Measurements from ENCODE around the gene URB1. TPM values are rescaled to one million over a fixed set of nuclear protein-coding genes. Genes with fewer than 3 reads are reported as not detected.
"Not testable (repeated sequence)": the region's sequence is repeated elsewhere in the genome, so short reads cannot be mapped to it uniquely, and the experiment has no call there.

The URB1 gene
- polyA plus RNA-seq, 3 donors = 3.8 to 9.1 (median 4.0) TPM

DNA sequence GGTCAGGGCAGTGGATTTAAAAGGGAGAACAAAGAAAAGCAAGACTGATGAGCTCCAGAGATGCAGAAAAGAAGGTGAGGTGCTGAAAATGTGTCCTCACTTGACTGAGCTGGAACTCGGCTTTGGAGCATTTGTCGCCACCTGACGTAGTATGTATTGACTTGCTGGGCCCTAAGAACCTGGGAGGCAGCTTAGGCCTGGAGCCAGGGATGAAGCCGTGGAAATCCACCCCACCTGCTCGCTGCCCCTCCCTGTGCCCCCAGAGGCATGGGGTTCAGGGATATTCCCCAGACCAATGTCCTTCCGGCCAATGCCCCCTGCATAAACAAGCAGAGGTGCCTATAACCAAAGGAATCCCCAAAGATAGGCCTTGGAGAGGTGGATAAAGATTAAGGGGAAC, 79.8 kb downstream of the URB1 start:
- no peak overlapping the region for H3K27ac ChIP-seq (ENCODE audit: low read depth, low read length)
- 90 to 93% (median 92%) methylated on average over 6 of the region's 6 CpGs for WGBS, 3 donors

GRCh38 chr21:32312326-32312725, 80.5 kb downstream of the URB1 start:
- 84 to 93% (median 87%) methylated on average over 5 of the region's 5 CpGs for WGBS, 3 donors

DNA sequence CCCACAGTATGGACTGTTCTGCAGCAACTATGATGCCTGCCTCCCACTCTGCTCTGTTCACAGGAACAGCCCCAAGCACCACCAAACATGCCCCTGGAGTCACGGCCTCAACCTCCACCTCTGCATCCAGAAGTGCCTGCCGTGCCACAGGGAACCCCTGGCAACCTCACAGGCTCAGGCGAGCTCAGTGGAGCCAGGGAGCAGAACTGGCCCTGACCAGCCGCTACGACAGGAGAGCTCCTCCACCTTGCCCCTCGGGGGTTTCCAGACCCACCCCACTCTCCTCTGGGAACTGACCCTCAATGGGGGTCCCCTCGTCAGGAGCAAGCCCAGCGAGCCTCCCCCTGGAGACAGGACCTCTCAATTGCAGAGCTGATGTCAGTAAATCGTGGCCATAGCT, 81.2 kb downstream of the URB1 start:
- 94 to 98% (median 96%) methylated on average over 9 of the region's 9 CpGs for WGBS, 3 donors

More at GRCh38 chr21:32312326-32312725, 80.5 kb downstream of the URB1 start:
- no peak overlapping the region for H3K27ac ChIP-seq (ENCODE audit: low read depth, low read length)

GRCh38 chr21:32310976-32311375, 81.8 kb downstream of the URB1 start:
- 89 to 94% (median 89%) methylated on average over 9 of the region's 9 CpGs for WGBS, 3 donors
- H3K27ac ChIP-seq (ENCODE audit: low read depth, low read length) = not testable (repeated sequence)

More for the DNA sequence above, 81.2 kb downstream of the URB1 start:
- H3K27ac ChIP-seq (ENCODE audit: low read depth, low read length) = no peak overlapping the region

DNA sequence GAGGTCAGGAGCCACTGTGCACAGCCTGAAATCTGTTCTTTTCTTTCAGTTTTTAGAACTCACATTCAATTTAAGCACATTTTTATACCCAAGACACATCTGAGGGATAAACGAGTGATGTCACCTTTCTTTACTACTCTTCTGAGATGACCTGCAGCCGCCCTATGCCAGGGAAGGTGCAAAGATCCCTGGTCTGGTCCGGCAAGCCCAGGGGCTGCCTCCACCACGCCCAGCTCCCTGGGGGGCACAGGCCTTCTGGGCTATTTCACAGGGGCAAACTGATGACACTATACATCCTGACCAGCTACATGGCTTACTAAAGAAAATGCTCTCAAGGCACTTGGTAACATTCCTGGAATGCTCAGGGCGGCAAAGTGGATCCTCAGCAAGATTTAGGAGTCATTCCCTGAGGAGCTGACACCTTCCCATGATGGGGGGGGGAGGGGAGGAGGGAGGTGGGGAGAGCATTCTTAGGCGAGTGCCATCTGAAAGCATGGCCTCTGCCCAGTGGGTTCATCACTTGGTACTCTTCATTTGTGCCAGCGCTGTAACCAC, 82.8 kb downstream of the URB1 start:
- no peak overlapping the region for H3K27ac ChIP-seq (ENCODE audit: low read depth, low read length)
- 90 to 97% (median 92%) methylated on average over 7 of the region's 7 CpGs for WGBS, 3 donors

DNA sequence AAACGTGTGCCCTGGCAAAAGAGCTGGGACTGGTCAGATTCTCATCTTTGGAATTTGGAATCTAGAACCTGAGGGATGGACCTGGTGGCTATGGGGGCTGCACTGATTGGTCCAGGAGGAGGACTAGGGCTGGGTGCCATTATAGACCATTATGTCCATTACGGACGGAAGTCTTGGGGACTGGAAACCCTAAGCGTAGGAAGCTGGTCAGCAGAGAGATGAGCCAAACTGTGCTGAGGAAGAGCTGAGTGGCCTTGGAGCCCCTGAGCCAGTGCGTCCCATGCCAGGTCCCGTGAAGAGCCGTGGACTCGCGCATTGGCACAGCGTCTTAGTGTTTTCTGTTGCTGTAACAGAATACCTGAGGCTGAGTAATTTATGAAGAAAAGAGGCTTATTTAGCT, 84.1 kb downstream of the URB1 start:
- 97% methylated on average over 10 of the region's 10 CpGs for WGBS, 3 donors
- H3K27ac ChIP-seq (ENCODE audit: low read depth, low read length) = no peak overlapping the region

DNA sequence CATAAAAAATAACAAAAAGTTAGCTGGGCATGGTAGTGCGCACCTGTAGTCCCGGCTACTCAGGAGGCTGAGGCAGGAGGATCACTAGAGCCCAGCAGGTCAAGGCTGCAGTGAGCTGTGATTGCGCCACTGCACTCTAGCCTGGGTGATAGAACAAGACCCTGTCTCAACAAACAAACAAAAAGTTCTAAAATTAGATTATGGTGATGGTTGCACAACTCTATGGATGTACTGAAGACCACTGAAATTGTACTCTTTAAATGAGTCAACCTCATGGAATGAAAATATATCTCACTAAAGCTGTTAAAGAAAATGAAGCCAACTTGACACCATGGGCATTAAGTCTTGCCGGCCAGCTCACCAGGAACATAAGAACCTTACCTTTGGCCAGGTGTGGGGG, 85.1 kb downstream of the URB1 start:
- no peak overlapping the region for H3K27ac ChIP-seq (ENCODE audit: low read depth, low read length)
- WGBS, 3 donors = 93 to 99% (median 95%) methylated on average over 4 of the region's 4 CpGs

DNA sequence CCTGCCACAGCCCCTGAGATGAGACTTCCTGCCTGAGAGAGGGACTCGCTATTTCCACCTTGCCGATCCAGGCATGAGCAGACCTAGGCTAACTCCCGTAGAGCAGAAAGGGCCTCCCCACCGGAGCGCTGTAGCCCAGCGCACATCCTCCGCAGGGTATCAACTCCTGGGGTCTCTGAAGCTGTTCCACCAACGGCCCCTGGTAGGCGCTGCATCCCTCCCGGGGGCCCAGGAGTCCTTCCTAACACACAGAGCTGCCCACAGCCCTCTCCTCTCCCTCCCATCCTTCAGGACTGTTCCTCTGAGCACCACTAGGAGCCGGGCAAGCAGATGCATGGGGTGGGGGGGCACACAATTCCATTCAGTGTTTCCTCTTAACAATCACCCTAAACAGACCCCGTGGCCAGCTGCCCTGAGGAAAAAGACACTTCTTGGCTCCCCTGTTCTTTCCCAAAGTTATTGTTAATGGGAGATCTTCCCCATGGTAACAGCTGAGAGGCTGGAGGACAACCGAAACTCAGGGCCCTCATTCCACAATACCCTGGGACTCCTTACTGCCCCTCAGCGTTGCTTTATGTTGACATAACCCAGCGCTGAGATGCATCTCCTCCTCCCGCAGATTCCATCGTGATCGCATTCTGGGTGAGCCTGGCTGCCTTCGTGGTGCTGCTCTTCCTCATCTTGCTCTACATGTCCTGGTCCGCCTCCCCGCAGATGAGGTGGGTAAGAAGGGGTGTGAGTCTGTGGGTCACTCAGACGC, 86.6 kb downstream of the URB1 start:
- WGBS, 3 donors = 56 to 65% (median 65%) methylated on average over 22 of the region's 22 CpGs

DNA sequence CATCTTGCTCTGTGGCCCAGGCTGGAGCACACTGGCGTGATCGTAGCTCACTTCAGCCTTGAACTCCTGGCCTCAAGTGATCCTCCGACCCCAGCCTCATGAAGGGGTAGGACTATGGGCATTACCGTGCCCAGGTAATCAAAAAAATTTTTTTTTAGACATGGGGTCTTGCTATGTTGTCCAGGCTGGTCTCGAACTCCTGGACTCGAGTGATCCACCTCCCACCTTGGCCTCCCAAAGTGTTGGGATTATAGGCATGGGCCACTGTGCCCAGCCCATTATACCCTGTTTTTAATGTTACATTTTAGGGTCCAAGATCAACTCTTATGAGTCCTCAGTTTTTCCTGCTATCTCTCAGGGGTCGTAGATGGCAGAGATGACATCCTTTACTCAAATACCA, 87.8 kb downstream of the URB1 start:
- 95 to 97% (median 97%) methylated on average over 7 of the region's 7 CpGs for WGBS, 3 donors
- no peak overlapping the region for H3K27ac ChIP-seq (ENCODE audit: low read depth, low read length)

More for the DNA sequence above, 86.6 kb downstream of the URB1 start:
- no peak overlapping the region for H3K27ac ChIP-seq (ENCODE audit: low read depth, low read length)

DNA sequence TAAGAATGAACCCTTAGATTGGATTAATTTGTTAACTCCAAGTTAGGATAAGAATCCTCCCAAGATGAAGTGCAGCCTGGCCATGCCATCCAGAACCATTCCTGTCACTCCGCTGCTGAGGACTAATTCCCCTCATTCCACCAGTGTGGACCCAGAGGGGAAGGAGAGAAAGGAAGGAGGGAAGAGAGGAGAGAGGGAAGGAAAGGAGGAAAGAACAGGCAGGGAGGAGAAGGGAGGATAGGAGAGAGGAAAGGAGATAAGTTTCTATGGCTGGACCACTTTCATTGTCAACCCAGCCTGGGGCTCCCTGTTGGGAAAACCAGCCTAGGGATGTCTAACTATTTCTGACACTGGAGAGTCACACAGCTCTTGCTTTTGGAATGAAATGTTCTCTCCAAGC, 89.4 kb downstream of the URB1 start:
- WGBS, 3 donors = 94 to 100% (median 100%) methylated on average over 1 of the region's 1 CpG
- H3K27ac ChIP-seq (ENCODE audit: low read depth, low read length) = no peak overlapping the region

GRCh38 chr21:32302560-32302959, 90.3 kb downstream of the URB1 start:
- H3K27ac ChIP-seq (ENCODE audit: low read depth, low read length) = no peak overlapping the region
- WGBS, 3 donors = 87 to 98% (median 91%) methylated on average over 6 of the region's 6 CpGs

- H3K27ac ChIP-seq (ENCODE audit: low read depth, low read length) = no peak overlapping the region
- 70 to 90% (median 90%) methylated on average over 2 of the region's 2 CpGs for whole genome bisulfite sequencing, 3 donors
Observed at GRCh38 chr21:32301596-32301995, 91.2 kb downstream of the URB1 start.

GRCh38 chr21:32300117-32300681, 92.6 kb downstream of the URB1 start:
- WGBS, 3 donors = 91 to 94% (median 91%) methylated on average over 41 of the region's 41 CpGs

DNA sequence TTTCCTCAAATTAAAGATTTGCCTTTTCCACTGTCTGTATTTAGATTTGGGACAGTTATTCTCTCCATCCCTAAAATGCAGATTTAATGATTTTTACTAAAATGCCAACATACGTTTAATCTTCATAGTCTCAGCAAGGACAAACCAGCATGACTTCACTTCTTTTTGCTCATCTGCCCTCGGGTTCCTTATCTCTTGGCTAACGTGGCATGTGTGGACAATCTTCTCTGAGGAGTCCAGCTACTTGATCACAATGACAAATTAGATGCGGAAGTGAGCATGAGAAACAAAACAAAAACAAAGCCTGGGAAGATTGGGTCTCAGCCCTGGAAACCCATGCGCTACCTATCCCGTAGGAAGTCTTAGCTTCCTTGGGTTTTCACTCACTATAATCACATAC, 93.1 kb downstream of the URB1 start:
- H3K27ac ChIP-seq (ENCODE audit: low read depth, low read length) = no peak overlapping the region
- 76 to 90% (median 85%) methylated on average over 6 of the region's 6 CpGs for WGBS, 3 donors

More at GRCh38 chr21:32300117-32300681, 92.6 kb downstream of the URB1 start:
- no peak overlapping the region for H3K27ac ChIP-seq (ENCODE audit: low read depth, low read length)

DNA sequence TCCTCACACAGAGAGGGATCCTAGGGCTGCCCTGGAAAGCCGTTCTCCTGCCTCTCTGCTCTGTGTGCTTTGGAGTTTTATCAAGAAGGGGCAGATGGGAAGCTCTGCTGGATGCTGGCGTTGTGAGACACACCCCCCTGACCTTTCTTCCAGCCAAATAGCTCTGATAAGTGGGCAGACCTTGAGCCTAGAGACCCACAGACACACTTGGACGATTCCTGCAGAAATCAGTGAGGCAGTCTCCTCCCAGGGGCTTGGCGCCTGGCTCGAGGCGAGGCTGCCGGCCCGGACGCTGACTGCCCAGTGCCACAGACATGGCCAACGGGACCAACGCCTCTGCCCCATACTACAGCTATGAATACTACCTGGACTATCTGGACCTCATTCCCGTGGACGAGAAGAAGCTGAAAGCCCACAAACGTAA, 94.1 kb downstream of the URB1 start, which contains the start of gene MRAP:
Gene MRAP, plus strand, starts transcription at position 198 of the 424 bp plus-strand sequence. Its CDS starts 117 bp downstream, at position 315.
- H3K27ac ChIP-seq (ENCODE audit: low read depth, low read length) = no peak within 1 kb of the TSS
- 68 to 86% (median 83%) methylated on average over 14 of the region's 14 CpGs for WGBS, 3 donors

DNA sequence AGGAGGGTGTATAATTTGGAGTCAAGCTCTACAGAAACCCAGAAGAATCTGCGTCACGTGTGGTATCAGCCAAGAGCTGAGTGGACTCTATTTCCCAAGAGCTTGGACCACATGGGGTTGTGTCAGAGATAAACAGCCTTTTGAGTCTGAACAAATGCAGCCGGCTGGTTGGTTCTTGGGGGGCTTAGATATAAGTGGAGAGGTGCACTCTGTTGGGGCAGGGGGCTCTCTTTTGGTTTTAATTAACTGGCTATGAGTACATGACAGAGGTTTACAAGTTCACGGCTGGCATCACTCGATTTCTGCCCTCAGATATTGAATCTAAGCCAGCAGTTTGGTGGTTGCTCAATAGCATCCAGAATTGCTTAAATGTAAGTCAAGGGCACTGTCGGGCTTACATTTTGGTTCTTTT, 94.7 kb downstream of the URB1 start:
- WGBS, 3 donors = 51 to 74% (median 71%) methylated on average over 6 of the region's 6 CpGs
- H3K27ac ChIP-seq (ENCODE audit: low read depth, low read length) = no peak overlapping the region

GRCh38 chr21:32297449-32297848, 95.4 kb downstream of the URB1 start:
- WGBS, 3 donors = 87 to 93% (median 90%) methylated on average over 7 of the region's 7 CpGs
- H3K27ac ChIP-seq (ENCODE audit: low read depth, low read length) = no peak overlapping the region

GRCh38 chr21:32285476-32285875, 107.3 kb downstream of the URB1 start:
- H3K27ac ChIP-seq (ENCODE audit: low read depth, low read length) = no peak overlapping the region
- 95 to 96% (median 96%) methylated on average over 4 of the region's 4 CpGs for WGBS, 3 donors

- whole genome bisulfite sequencing, 3 donors = 67 to 80% (median 67%) methylated on average over 6 of the region's 6 CpGs
- no peak overlapping the region for H3K27ac ChIP-seq (ENCODE audit: low read depth, low read length)
Observed at GRCh38 chr21:32282992-32283391, 109.8 kb downstream of the URB1 start.
